ENCODE results near the gene POLR3E.
"Not testable (repeated sequence)": the region's sequence is repeated elsewhere in the genome, so short reads cannot be mapped to it uniquely, and the experiment has no call there.

Gene POLR3E

DNA sequence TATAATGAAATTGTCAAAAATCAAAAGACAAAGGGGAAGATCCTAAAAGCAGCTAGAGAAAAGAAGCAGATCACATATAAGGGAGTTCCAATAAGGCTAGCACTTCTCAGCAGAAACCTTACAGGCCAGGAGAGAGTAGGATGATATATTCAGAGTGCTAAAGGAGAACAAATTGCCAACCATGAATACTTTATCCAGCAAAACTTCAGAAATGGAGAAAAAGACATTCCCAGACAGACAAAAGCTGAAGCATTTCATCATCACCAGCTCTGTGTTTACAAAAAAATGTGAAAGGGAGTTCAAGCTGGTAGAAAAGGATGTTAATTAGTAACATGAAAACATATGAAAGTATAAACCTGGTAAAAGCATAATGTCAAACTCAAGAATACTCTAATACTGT lies 39.8 kb downstream of the POLR3E start:
- no peak for DNase-seq

DNA sequence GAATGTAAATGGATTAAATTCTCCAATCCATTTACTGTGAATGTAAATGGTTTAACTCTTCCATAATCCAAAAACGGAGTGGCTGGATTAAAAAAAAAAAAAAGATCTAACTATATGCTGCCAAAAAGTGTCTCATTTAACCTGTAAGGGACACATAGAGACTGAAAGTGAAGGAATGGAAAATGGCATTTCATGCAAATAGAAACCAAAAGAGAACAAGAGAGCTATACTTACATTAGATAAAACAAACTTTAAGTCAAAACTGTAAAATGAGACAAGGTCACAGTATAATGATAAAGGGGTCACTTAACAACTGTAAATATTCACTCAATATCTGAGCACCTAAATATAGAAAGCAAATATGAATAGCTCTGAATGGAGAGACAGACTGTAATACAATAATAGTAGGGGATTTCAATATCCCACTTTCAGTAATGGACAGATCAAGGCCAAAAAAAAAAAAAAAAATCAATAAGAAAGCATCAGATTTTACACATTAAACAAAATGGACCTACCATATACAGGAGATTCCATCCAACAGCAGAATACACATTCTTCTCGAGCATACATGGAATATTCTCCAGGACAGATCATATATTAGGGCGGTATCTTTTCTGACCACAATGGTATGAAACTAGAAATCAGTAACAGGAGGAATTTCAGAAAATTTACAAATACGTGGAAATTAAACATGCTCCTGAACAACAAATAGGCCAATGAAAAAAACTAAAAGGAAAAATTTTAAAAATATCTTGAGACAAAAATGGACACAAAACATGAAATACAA lies 40.8 kb downstream of the POLR3E start:
- no peak for DNase-seq

DNA sequence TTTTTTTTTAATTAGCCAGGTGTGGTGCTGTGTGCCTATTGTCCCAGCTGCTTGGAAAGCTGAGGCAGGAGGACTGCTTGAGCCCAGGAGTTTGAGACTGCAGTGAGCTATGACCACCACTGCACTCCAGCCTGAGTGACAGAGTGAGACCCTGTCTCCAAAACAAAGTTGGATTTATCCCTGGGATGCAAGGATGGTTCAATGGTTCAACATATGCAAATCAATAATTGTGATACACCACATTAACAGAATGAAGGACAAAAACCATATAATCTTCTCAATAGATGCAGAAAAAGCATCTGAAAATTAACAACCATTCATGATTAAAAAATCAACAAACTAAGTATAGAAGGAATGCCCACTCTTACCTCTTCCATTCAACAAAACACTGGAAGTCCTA lies 43.7 kb downstream of the POLR3E start:
- no peak for DNase-seq

DNA sequence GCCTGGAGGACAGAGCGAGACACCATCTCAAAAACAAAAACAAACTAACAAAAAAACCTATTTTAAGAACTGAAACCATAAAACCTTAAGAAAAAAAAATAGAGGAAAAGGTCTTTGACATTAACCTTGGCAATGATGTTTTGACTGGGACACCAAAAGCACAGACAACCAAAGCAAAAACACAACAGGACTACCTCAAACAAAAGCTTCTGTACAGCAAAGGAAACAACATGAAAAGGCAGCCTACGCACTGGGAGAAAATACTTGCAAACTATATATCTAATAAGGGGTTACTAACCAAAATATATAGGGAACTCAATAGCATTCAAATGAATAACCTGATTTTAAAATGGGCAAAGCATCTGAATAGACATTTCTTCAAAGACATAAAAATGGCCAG lies 44.9 kb downstream of the POLR3E start:
- no peak for DNase-seq

DNA sequence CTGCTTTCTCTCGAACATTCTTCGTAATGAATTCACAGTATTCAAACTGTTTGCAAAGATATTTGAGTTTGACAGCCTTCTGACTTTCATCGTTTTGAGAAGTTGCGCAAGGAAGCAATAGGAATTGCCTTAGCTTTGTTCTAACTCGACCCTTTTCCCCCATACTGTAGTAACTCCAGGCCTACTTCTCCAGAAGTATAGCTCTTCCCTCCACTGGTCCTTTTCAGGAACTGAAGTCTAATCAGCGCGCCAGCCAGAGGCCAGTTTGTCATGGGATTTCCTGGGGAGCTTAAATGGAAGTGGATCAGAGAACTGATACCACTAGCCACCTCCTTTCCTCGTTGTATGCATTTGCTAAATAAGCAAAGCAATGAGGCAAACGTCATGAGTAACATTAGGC lies 49.3 kb downstream of the POLR3E start:
- DNase-seq, result no peak

DNA sequence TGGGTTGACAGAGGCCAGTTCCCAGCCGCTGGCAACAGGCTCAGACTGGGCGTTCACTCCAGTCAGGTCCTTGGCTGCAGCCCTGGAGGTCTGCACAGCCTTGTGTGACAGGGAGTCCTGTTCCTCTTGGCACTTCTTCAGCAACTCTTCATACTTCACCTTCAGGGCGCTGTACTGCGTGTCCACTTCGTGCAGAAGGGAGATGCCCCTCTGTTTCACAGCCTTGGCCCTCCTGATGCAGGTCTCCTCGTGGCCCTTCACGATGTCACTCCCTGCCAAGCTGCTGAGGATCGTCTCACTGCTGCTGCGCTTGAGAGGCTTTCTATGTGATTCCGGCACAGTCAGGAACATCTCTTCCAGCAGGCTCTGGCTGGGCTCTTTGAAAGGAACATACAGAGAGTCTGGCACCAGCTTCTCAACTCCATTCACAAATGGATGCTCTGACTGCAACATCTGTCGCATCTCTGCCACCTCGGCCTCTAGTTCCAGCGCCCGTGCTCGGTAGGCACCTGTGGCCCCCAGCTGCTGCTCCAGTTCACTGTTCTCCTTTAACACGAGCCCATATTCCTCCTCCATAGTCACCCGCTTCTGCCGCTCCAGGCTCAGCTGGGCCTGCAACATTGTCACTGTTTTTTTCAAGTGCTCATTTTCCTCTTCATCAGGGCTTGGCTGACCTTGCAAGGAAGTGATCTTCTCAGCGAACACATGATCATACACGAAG lies 50.1 kb downstream of the POLR3E start:
- no peak for DNase-seq

DNA sequence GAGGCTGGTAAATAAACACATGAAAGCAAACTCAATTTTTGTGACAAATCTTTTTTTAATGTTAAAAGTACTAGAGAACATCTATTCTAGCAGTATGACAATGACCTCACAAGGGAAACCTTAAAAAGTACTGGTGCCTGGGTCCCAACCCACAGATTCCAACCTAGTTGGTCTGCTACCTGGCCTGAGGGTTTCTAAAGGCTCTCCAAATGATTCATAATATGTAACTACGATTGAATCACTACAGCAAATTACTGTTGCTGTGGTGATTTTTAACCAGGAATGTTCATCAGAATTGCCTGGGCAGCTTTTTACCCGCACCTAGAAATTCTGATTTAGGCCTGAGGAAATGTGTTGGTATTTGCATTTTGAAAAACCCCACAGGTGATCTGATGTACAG lies 51.1 kb downstream of the POLR3E start:
- DNase-seq, result no peak

DNA sequence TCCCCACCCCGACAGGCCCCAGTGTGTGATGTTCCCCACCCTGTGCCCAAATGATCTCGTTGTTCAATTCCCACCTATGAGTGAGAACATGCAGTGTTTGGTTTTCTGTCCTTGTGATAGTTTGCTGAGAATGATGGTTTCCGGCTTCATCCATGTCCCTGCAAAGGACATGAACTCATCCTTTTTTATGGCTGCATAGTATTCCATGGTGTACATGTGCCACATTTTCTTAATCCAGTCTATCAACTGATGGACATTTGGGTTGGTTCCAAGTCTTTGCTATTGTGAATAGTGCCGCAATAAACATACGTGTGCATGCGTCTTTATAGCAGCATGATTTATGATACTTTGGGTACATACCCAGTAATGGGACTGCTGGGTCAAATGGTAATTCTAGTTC lies 53.8 kb downstream of the POLR3E start:
- DNase-seq, result not testable (repeated sequence)

DNA sequence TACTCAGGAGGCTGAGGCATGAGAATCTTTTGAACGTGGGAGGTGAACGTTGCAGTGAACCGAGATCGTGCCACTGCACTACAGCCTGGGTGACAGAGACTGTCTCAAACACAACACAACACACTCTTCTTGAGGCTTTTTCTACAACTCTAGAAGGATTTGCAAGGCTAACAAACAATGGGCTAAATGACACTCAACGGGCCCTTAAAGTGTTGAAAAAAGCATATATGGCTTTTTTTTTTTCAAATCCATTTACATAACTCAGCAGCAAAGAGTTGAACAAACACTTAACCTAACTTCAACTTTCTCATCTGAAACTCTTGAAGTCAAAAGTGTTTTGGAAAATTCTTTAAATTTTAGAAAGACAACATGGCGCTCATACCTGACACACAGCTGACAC lies 54.9 kb downstream of the POLR3E start:
- DNase-seq, result no peak

DNA sequence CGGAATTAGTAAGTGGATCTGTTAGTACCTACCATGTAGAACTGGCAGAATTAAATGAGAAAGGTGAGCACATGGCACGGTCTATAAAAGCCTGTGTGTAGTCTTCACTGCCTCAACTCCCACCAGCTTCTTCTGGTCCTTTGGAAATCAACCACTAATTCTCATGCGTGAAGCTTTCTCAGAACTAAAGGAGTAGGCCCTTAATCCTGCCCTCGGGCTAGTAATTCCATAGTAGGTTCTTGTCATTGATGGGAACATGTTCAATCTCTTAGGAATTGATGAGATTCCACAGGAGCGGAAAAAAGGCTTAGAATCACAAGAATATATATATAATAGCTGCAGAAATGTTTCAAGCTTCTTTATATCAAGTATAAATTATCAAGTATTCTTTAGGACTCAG lies 55.5 kb downstream of the POLR3E start:
- DNase-seq, result no peak

DNA sequence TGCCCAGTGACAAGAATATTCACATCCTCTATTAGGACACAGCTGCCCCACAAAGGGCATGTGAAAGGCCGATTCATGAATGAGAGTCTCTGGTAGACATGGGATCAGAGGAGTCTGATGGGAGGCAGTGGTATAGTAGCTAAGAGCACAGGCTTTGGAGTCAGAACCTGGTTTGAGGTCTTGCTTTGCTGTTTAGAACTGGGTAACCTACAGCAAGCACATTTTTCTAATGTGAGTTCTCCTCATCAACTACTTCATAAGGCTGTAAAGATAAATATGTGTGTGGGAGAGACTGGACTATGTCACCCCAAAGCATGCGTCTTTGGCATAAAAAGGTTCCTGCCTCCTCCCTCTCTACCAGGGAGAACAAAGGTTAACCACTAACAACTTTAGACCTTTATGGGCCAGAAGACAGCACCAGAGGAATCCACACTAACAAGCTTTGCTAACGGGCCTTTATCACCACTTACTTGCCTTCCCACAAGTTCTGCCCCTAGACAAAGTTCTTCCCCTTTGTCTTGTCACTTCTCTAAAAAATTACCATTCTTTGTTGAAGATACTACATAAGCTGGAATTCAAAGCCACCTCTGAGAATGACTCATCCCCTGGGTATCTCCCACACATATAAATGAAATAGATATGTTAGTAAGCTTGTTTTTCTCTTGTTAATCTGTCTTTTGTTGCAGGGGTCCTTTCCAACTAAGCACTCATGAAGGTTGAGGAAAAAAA lies 56.1 kb downstream of the POLR3E start:
- DNase-seq, result no peak

DNA sequence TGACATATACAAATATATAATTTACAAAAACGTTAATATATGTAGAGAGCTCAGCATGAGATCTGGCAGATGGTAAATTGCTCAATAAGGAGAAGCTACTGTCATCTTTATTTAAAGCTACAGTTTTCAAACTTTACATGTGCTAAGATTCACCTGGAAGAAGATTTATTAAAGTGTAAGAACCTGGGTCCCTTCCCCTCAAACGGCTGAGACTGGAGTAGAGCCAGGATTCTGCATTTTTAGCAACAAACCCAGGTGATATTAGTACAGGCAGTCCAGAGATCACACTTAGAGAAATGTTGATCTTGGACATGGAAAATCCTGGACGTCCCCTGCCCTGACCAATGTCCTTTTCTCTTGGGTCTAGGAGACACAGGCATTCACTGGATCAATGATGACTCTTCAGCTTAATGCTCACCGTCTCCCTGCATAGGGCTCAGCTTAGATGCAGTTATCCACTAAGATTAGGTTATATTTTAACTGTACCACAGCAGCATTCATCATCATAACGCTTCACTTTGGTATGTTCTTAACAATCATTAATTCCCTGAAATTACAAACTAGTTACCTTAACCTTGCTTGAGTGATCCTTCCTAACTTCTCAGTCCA lies 56.8 kb downstream of the POLR3E start:
- DNase-seq, result no peak

DNA sequence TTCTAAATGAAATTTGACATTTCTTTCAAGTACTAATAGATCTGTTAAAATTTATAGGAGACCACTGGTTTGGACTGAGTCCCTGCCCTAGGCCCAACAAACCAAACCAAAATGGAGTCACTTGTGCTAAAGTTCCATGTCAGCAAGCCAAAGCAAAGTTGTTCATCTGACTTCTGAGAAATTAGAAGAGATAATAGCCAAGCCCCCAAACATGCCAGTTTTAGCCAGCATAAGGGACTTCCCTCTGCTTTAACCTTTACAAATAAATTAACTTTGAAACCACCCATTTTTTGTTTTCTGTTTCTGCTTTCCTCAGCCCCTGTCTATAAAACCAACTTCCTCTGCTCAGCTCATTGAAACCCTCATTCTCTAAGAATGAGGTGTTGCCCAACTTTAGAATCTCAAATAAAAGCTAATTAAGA lies 58.3 kb downstream of the POLR3E start:
- DNase-seq, result no peak

DNA sequence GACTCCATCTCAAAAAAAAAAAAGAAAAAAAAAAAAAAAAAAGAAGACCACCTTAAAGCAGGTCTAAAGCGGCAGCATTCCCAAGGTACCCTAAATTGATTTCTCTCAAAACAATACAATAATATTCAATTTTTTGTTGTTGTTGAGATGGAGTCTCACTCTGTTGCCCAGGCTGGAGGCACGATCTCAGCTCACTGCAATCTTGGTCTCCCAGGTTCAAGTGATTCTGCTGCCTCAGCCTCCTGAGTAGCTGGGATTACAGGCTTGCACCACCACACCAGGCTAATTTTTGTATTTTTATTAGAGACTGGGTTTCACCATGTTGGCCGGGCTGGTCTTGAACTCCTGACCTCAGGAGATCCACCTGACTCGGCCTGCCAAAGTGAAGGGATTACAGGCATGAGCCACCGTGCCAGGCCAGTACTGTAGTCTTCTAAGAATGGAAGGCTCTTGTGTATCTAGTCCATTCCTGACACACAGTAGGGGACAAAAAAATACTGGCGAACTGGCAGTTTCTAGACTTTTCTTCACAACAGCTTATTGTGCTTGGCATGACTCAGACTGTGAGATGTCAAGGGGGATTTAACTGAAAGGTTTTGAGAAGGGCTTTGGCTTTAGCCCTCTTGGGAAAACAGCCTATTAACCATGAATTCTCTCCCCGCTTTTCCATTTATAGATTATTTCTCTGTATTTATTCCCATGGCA lies 59.9 kb downstream of the POLR3E start:
- no peak for DNase-seq

DNA sequence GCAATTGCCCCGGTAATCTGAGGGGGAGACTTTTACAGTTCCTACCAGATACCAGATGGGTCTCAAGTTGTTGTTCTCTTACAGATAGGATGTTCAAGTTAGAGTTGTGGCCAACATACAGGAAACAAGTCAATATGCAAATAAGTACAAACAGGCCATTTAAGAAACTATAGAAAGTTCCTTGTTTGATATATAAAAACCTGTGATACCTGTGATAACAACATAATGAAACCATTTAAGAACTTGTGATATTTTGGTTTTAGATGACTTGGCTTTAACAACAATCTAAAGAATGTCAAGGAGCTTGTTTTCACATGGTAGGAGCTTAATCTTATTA lies 60.4 kb downstream of the POLR3E start:
- DNase-seq, result no peak

DNA sequence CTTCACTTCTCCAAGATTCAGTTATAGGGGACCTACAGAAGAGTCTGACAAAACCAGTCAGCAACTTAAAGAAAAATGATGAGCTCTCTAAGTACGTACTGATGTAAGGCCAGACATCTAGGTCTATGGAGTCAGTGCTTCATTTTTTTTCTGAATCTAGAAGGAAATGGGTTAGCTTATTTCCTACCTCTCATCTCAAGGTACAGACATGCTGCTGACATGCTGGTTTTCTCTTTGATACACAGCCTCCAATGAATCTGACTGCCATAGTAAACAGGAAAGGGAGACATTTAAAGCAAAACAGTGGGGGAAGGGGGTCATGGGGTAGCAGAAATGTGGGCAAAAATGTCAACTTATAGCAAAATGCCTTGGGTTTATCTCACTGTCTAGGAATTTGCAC lies 60.8 kb downstream of the POLR3E start:
- DNase-seq, result no peak

DNA sequence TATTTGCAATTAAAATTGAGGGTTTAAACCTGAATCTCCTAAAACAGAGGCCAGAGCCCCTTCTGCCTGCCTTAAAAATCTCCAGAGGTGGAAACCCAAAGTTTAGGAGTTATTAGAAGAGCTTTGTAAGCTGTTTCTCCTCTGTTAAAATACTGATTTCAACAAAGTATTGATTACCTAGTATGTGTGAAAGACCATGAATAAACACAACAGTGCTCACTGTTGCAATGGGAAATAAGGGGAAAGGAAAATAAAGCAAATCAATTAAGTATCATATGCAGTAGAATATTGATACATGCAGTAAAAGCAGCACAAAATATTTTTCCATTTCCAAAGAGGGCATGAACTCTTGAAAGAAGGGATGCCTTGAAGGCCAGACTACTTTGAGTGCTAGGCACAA lies 62.5 kb downstream of the POLR3E start:
- DNase-seq, result no peak

DNA sequence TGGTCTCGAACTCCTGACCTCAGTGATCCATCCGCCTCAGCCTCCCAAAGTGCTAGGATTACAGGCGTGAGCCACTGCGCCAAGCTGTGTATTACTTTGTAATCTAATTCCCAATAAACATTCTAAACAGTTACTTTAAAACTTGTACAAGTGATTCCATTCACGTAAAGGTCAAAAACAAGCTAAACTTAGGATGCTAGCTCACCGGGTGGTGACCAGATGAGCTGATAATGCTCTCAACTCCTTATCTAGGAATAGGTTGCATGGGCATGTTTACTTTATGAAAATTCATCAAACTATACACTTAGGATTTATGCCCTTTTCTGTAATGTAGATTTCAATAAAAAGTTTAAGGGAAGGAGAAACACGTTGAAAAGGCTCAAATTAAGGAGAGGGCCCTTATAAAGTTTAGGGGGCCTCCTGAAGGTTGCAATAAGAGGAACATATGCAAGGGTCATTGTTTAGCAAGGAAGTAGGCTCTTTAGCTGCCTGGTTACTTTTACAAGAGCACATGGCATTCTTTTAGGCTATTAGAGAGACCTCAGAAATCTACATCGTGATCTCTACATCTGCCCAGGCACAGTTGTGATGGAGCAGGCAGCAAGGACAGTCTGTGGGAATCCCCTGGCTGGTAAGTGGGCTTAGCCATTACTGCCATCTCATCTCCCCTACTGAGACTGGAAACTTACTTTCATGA lies 63.9 kb downstream of the POLR3E start:
- DNase-seq, result no peak

DNA sequence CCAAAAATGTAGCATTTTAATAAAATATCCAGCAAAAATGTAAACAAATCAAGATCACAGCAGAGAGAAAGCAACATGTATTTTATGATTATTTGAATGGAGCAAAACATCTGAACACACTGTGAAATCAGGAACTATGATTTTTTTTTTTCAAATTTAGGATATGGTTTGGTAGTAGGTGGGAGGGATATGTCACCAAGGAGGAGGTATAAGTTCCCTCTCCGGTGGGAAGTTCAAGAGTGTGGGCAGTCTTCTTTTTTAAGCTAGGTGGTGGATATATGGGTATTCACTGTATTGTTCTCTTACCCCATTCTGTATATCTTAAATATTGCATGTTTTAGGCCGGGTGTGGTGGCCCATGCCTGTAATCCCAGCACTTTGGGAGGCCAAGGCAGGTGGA lies 67.0 kb downstream of the POLR3E start:
- no peak for DNase-seq

DNA sequence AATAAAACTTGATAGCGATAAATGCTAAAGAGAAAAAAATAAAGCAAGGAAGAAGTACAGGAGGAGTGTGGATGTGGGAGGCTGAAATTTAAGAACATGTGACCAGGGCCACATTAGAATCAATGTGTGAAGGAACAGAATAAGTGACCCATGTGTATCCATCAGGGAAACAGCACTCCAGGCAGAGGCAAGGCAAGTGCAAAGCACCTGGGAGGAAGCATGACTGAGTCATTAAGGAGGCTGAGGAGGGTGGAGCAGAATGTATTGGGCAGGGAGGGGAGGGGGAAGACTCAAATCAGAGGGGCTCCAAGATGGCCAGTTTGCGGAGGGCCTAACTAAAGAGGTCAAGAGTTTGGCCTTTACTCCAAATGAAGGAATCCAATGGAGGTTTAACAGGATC lies 69.2 kb downstream of the POLR3E start:
- no peak for DNase-seq

DNA sequence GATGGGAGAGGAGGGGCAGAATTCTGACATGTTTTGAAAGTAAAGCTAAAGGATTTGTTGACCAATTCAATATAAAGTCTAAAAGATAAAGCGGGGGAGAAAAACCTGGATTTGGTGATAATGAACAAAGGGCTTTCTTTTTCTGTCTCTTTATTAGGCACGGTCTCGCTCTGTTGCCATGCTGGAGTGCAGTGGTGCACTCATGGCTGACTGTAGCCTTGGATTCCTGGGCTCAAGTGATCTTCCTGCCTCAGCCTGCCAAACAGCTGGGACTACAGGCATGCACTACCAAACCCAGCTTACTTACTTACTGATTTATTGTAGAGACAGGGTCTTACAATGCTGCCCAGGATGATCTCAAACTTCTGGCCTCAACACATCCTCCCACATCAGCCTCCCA lies 69.7 kb downstream of the POLR3E start:
- DNase-seq, result no peak

DNA sequence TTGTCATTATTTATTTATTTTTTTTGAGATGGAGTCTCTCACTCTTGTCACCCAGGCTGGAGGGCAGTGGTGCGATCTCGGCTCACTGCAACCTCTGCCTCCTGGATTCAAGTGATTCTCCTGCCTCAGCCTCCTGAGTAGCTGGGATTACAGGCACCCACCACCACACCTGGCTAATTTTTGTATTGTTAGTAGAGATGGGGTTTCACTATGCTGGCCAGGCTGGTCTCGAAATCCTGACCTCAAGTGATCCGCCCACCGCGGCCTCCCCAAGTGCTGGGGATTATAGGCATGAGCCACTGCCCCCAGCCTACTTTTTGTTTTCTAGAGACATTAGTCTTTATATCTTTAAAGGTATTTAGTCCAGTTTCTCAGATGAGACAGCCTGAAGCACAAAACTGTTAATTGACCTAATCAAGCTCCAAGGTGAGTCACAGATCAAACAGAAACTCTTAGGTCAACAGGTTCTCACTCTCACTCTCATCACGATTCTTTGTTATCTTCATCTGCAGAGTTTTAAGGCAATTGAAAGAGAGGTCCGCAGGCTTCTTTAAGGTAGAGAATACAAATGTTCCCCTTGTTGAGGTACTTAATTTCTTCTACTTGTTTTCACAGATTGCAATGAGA lies 71.1 kb downstream of the POLR3E start:
- not testable (repeated sequence) for DNase-seq

Measured in RPMI8226 (cell line).